SU-DHL-6 (cell line): ENCODE results near the gene AKNA.

Experiments
- H2AFZ ChIP-seq: fragments of 200-600 bp; sonication (generic); 2 replicates; pipeline ENCODE4 v1.6.1; 2014; ENCODE audit warnings: low read depth, mild to moderate bottlenecking, moderate library complexity, mixed read lengths, antibody characterized with exemption, low read length; ENCODE audit not compliant: severe bottlenecking
- H3F3A ChIP-seq: fragments of 200-600 bp; shearing (Covaris generic); 2 replicates; pipeline ENCODE4 v1.6.0; 2016; ENCODE audit warnings: antibody characterized with exemption, mild to moderate bottlenecking; ENCODE audit not compliant: insufficient read depth
- H3K27ac ChIP-seq: fragments of 200-600 bp; sonication (generic); 2 replicates; pipeline ENCODE4 v1.5.1; 2016; ENCODE audit warnings: low read depth, mild to moderate bottlenecking, low read length, moderate library complexity, mixed read lengths
- H3K27me3 ChIP-seq: fragments of 200-600 bp; sonication (generic), shearing (Covaris generic); 2 replicates; pipeline ENCODE4 v1.6.0; 2014; ENCODE audit warnings: mild to moderate bottlenecking, low read length
- H3K36me3 ChIP-seq: fragments of 200-600 bp; sonication (generic); 2 replicates; pipeline ENCODE4 v1.6.1; 2014; ENCODE audit warnings: mild to moderate bottlenecking, low read length, mixed read lengths
- H3K4me2 ChIP-seq: fragments of 300-600, 200-600 bp; shearing (Covaris generic), sonication (generic); 2 replicates; pipeline ENCODE4 v1.6.0; 2014; ENCODE audit warnings: low read length, low read depth, mild to moderate bottlenecking; ENCODE audit not compliant: poor library complexity, severe bottlenecking
- H3K4me3 ChIP-seq: fragments of 200-600 bp; sonication (generic); 2 replicates; pipeline ENCODE4 v1.5.1; 2014; ENCODE audit warnings: antibody characterized with exemption, low read length, mild to moderate bottlenecking, mixed read lengths; ENCODE audit not compliant: insufficient read depth, poor library complexity, severe bottlenecking
- H3K79me2 ChIP-seq: fragments of 200-600 bp; sonication (generic); 2 replicates; pipeline ENCODE4 v1.6.1; 2014; ENCODE audit warnings: mild to moderate bottlenecking, low read length, moderate library complexity; ENCODE audit not compliant: insufficient read depth
- H3K9ac ChIP-seq: fragments of 200-600 bp; sonication (generic); 2 replicates; pipeline ENCODE4 v1.7.0; 2014; ENCODE audit warnings: mild to moderate bottlenecking, low read length
- H3K9me2 ChIP-seq: fragments of 200-600 bp; sonication (generic); replicated peaks from 2 replicates; pipeline ENCODE4 v1.6.1; 2014; ENCODE audit warnings: low read length; ENCODE audit not compliant: insufficient read depth
- H3K9me3 ChIP-seq: fragments of 200-600 bp; sonication (generic); 2 replicates; pipeline ENCODE4 v1.6.1; 2014; ENCODE audit warnings: low read length, mixed read lengths; ENCODE audit not compliant: insufficient read depth
- H4K20me1 ChIP-seq: fragments of 200-600 bp; sonication (generic); 2 replicates; pipeline ENCODE4 v1.6.1; 2014; ENCODE audit warnings: low read depth, mild to moderate bottlenecking, antibody characterized with exemption, low read length, moderate library complexity, mixed read lengths
- EZH2phosphoT487 ChIP-seq: fragments of 200-600 bp; sonication (generic), shearing (Covaris generic); conservative IDR thresholded peaks from 2 replicates; pipeline ENCODE4 v1.6.1; 2018; ENCODE audit warnings: mild to moderate bottlenecking, antibody characterized with exemption, low read length, moderate library complexity, mixed read lengths
- TF ChIP-seq, protein P1 (sequence below): fragments of 200-600 bp; sonication (generic); IDR thresholded peaks from one replicate; pipeline ENCODE4 v1.5.1; 2017; ENCODE audit warnings: antibody characterized with exemption, mild to moderate bottlenecking, low read length, moderate library complexity; ENCODE audit not compliant: insufficient read depth, poor library complexity, severe bottlenecking

AKNA gene

DNA sequence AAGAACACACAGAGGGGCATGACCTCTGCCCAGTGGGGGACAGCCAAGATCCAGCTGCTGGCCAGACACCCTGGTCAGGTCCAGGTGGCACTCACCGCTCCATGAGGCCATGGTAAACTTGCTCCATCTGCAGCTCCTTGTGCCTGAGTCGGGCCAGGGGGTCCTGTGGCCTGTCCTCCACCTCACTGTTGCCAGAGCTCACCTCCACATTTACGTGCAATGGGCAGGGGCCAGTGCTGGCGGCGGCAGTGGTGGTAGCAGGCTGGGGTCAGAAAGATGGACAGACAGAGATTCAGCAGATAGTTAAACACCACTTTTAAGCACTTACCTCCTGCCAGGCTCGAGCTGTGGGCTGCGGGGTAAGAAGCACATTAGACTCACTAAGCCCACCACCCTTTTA is 28.0 kb downstream of the AKNA start:
- Histone ChIP-seq H3K36me3 (peaks cover 31% of the 10 kb centered on the region), H3K27me3 (no peaks in the 10 kb centered on the region), H4K20me1 (no peaks in the 10 kb centered on the region), H2AFZ (no peak overlapping the region), H3K9me2 (no peaks in the 10 kb centered on the region), H3K4me2 (no peak overlapping the region), H3K9ac (no peak overlapping the region), H3F3A (no peaks in the 10 kb centered on the region), H3K4me3 (no peak overlapping the region), H3K9me3 (no peaks in the 10 kb centered on the region), H3K79me2 (no peaks in the 10 kb centered on the region), H3K27ac (no peak overlapping the region)
- no peak for TF ChIP-seq EZH2phosphoT487
- TF ChIP-seq, protein P1, sequence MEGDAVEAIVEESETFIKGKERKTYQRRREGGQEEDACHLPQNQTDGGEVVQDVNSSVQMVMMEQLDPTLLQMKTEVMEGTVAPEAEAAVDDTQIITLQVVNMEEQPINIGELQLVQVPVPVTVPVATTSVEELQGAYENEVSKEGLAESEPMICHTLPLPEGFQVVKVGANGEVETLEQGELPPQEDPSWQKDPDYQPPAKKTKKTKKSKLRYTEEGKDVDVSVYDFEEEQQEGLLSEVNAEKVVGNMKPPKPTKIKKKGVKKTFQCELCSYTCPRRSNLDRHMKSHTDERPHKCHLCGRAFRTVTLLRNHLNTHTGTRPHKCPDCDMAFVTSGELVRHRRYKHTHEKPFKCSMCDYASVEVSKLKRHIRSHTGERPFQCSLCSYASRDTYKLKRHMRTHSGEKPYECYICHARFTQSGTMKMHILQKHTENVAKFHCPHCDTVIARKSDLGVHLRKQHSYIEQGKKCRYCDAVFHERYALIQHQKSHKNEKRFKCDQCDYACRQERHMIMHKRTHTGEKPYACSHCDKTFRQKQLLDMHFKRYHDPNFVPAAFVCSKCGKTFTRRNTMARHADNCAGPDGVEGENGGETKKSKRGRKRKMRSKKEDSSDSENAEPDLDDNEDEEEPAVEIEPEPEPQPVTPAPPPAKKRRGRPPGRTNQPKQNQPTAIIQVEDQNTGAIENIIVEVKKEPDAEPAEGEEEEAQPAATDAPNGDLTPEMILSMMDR: no peak

DNA sequence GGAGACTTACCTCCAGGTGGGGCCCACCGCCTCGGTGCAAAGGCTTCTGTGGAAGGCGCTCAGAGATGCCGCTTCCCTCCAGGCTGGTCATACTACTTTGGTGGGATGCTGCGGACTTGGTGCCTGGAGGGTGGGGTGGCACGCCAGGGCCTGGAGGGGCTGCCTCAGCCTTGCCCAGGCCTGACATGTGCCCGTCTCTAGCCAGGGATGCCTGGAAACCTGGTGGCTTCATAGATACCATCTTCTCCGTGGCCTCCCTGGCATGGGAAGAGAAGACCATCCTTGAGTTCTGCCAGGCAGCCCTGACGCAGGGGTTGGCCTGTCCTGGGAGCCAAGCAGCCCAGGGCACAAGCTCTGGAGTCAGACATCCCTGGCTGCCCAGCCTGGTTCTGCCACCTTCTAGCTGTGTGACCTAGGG is 29.9 kb downstream of the AKNA start:
- Histone ChIP-seq H3K27me3 (no peaks in the 10 kb centered on the region), H3K27ac (no peak overlapping the region), H2AFZ (no peak overlapping the region), H3K9ac (no peak overlapping the region), H3F3A (no peaks in the 10 kb centered on the region), H3K79me2 (no peaks in the 10 kb centered on the region), H3K36me3 (peaks cover 40% of the 10 kb centered on the region), H3K9me3 (no peaks in the 10 kb centered on the region), H3K4me3 (no peak overlapping the region), H3K9me2 (no peaks in the 10 kb centered on the region), H3K4me2 (no peak overlapping the region), H4K20me1 (no peaks in the 10 kb centered on the region)
- TF ChIP-seq, protein P1: no peak
- TF ChIP-seq EZH2phosphoT487: no peak

DNA sequence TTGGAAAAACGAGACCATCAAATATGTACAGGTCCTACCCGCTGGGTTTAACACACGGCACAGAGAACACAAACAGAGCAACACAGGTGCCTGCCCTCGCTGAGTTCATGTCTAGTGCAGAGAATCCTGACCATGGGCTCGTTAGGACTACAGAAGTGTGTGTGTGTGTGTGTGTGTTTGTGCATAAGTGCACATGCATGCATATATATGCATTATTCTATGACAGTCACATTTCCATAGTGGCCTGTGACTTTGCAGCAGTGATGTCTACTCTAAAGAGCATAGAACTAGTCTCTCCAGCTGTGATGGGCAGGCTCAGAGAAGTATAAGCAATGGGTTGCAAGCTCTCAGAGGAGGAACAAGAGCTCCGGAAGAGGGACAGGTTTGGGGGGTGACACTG is 30.4 kb downstream of the AKNA start:
- H3K27me3 ChIP-seq: no peaks in the 10 kb centered on the region
- H3K79me2 ChIP-seq: no peaks in the 10 kb centered on the region
- no peak for TF ChIP-seq EZH2phosphoT487
- TF ChIP-seq, protein P1: no peak
- H3K27ac ChIP-seq: no peak overlapping the region
- H3K4me3 ChIP-seq: no peak overlapping the region
- H3F3A ChIP-seq: no peaks in the 10 kb centered on the region
- no peaks in the 10 kb centered on the region for H3K9me2 ChIP-seq
- no peaks in the 10 kb centered on the region for H3K9me3 ChIP-seq
- no peaks in the 10 kb centered on the region for H4K20me1 ChIP-seq
- no peak overlapping the region for H3K4me2 ChIP-seq
- H2AFZ ChIP-seq: no peak overlapping the region
- H3K9ac ChIP-seq: no peak overlapping the region
- H3K36me3 ChIP-seq: peaks cover 37% of the 10 kb centered on the region
